ENCODE measurements around the gene OPRM1.

- no peak for TF ChIP-seq CTCF (conservative IDR thresholded peaks at IDR 0.05)
- TF ChIP-seq ZFX (IDR thresholded peaks at IDR 0.05) = no peak
Observed at GRCh38 chr6:154134471-154135147, 95.6 kb downstream of the OPRM1 start.
